Measurements from ENCODE around the gene TAF1D.

DNA sequence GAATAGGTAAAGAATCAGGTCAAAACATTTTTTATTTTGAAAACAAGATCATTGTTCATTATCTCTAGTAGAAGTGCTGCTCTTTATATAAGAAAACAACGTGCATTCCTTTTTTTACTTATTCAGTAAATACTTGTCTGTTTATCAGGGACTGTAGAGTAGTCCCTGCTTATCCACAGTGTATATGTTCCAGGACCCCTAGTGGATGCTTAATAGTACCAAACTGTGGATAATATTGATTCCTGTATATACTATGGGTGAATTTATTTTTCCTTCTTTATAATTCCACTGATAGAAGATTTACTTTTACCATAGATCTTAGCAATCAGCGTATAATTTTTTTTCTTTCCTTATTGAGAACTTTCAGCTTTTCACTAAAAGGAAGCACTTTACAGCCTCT, 47.2 kb downstream of the TAF1D start:
- TF ChIP-seq, protein P1, sequence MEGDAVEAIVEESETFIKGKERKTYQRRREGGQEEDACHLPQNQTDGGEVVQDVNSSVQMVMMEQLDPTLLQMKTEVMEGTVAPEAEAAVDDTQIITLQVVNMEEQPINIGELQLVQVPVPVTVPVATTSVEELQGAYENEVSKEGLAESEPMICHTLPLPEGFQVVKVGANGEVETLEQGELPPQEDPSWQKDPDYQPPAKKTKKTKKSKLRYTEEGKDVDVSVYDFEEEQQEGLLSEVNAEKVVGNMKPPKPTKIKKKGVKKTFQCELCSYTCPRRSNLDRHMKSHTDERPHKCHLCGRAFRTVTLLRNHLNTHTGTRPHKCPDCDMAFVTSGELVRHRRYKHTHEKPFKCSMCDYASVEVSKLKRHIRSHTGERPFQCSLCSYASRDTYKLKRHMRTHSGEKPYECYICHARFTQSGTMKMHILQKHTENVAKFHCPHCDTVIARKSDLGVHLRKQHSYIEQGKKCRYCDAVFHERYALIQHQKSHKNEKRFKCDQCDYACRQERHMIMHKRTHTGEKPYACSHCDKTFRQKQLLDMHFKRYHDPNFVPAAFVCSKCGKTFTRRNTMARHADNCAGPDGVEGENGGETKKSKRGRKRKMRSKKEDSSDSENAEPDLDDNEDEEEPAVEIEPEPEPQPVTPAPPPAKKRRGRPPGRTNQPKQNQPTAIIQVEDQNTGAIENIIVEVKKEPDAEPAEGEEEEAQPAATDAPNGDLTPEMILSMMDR (IDR thresholded peaks at IDR 0.05 in 2 of 3, conservative IDR thresholded peaks at IDR 0.05 in 1 of 3; ENCODE audit: control insufficient read depth in 2 of 3, extremely low read depth in 1 of 3, insufficient read depth in 1 of 3, low read depth in 3 of 3, low read length in 3 of 3) = no peak
- no peak for TF ChIP-seq ZNF217 (IDR thresholded peaks at IDR 0.05)
- TF ChIP-seq EP300 (IDR thresholded peaks at IDR 0.05; ENCODE audit: borderline replicate concordance in 1 of 2, control insufficient read depth in 1 of 2, low read depth in 2 of 2, low read length in 2 of 2) = no peak
- no peak for TF ChIP-seq ZNF24 (IDR thresholded peaks at IDR 0.05)
- TF ChIP-seq CREB1 (IDR thresholded peaks at IDR 0.05; ENCODE audit: low read depth) = no peak
- no peak for TF ChIP-seq EZH2 (IDR thresholded peaks at IDR 0.05; ENCODE audit: borderline replicate concordance, control insufficient read depth, low read depth, low read length)

Data from GM12878 (cell line).